ENCODE measurements around the gene ZFR. TPM values are rescaled to one million over a fixed set of nuclear protein-coding genes. Genes with fewer than 3 reads are reported as not detected.

Gene ZFR
- total RNA-seq, 1 donor = 86.1 TPM

DNA sequence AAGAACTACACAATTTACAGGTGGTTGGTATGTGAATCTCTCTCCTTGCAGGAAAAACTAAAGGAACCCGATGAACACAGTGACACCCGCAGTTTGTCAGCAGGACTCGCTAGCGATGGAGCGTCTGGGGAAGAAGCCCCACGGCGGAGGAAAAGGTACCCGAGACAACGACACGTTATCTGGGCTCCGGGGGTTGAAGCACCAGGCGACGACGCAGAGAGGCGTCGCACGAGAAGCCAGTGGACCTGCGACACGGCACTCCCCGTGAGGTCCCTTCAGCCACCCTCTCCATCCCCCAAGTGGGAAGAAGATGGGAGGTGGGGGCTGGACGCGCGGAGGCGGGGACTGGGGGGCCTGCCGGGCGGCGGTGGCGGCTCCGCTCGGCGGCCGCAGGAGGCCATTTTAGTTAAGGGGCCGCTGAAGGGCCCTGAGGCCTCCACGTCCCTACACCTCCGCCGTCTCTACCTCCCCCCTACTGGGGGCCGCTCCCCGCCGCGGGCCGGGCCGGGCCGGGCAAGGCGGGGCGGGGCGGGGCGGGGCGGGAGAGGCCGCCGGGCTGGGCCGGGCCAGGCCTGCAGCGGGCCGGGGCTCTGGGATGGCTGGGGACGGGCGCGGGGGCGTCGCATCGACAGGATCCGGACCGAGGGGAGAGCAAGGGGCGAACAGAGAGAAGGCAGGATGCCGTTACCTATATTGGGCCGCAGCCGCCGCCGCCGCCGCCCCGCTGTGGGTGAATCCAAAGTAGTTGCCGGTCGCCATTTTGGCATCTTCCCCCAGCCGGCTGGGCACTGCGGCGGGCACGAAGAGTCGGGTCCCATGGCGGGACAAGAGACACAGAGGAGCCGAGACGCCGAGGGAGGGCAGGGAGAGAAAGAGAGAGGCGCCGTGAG, 754 bp downstream of the ZFR start:
- peak; percentile 89 for DNase-seq (ENCODE audit: insufficient read length, low spot score, missing footprints)
- Histone ChIP-seq H3K4me2 (ENCODE audit: insufficient read depth, low read length) (peak overlapping the region; percentile 95), H3K27me3 (ENCODE audit: insufficient read depth, low read length) (no peaks in the 10 kb centered on the region), H4K20me1 (ENCODE audit: insufficient read depth, low read length) (peaks cover 27% of the 10 kb centered on the region), H3K27ac (ENCODE audit: low read depth, low read length) (peak overlapping the region; percentile 84), H3K79me2 (ENCODE audit: insufficient read depth, low read length) (peaks cover 56% of the 10 kb centered on the region), H3K9me3 (ENCODE audit: low read depth, low read length) (no peaks in the 10 kb centered on the region), H3K4me3 (ENCODE audit: insufficient read depth, low read length) (peak overlapping the region; percentile 90), H2AFZ (ENCODE audit: low read length) (peak overlapping the region; percentile 83), H3K36me3 (ENCODE audit: insufficient read depth, low read length) (peaks cover 4% of the 10 kb centered on the region), H3K4me1 (ENCODE audit: insufficient read depth, low read length) (peaks cover 20% of the 10 kb centered on the region)
- TF ChIP-seq, protein P1, sequence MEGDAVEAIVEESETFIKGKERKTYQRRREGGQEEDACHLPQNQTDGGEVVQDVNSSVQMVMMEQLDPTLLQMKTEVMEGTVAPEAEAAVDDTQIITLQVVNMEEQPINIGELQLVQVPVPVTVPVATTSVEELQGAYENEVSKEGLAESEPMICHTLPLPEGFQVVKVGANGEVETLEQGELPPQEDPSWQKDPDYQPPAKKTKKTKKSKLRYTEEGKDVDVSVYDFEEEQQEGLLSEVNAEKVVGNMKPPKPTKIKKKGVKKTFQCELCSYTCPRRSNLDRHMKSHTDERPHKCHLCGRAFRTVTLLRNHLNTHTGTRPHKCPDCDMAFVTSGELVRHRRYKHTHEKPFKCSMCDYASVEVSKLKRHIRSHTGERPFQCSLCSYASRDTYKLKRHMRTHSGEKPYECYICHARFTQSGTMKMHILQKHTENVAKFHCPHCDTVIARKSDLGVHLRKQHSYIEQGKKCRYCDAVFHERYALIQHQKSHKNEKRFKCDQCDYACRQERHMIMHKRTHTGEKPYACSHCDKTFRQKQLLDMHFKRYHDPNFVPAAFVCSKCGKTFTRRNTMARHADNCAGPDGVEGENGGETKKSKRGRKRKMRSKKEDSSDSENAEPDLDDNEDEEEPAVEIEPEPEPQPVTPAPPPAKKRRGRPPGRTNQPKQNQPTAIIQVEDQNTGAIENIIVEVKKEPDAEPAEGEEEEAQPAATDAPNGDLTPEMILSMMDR (IDR thresholded peaks at IDR 0.05; ENCODE audit: extremely low read depth, low read depth, low read length) = no peak

DNA sequence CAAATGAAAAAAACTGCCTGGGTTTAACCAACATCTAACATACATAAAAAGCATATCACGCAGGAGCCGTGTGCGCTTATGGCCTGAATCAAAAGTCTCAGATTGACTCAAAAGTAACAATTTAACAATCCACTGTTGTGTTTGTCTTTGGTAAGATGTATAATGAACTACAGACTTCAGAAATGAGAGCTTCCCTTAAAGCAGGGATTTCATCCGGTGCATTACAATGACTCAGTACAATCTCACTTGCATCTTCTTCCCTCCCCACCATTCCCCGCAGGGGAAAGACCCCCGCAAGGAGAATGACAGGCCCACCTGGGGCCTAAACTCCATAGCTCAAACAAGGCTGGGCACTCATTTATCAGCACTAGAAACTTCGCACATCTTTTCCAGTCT, 1.4 kb downstream of the ZFR start:
- no peaks in the 10 kb centered on the region for H3K27me3 ChIP-seq (ENCODE audit: insufficient read depth, low read length)

DNA sequence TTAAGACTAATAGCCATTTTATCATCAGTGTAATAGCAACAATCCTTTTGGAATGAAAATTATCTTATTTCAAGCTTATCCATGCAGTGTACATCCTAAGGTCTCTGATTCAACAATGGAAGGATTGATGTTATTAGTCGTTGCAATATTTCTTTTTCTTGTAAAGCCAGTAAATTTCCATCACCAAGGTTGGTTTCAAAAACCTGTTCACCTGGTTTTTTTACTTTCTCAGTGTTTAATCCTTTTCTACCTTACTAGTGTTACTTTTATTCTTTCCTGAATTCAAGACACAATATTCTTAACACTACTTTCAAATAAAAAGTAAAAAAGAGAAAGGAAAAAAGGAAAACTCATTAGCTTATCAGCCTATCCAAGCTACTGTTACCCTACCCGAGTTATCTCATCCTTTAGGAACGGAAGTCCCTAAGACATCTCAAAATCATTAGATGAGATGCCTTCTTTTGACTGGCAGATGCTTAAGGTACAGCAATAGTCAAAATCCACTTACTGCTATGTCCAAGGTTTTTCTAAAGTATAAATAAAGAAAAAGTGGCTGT, 5.4 kb downstream of the ZFR start:
- Histone ChIP-seq H3K4me1 (ENCODE audit: insufficient read depth, low read length) (peaks cover 16% of the 10 kb centered on the region), H3K4me2 (ENCODE audit: insufficient read depth, low read length) (no peak overlapping the region), H3K4me3 (ENCODE audit: insufficient read depth, low read length) (no peak overlapping the region), H3K79me2 (ENCODE audit: insufficient read depth, low read length) (peaks cover 96% of the 10 kb centered on the region), H3K27me3 (ENCODE audit: insufficient read depth, low read length) (no peaks in the 10 kb centered on the region), H3K27ac (ENCODE audit: low read depth, low read length) (no peak overlapping the region), H2AFZ (ENCODE audit: low read length) (no peak overlapping the region), H3K36me3 (ENCODE audit: insufficient read depth, low read length) (peaks cover 4% of the 10 kb centered on the region), H4K20me1 (ENCODE audit: insufficient read depth, low read length) (peaks cover 54% of the 10 kb centered on the region), H3K9me3 (ENCODE audit: low read depth, low read length) (no peaks in the 10 kb centered on the region)
- TF ChIP-seq, protein P1 (IDR thresholded peaks at IDR 0.05; ENCODE audit: extremely low read depth, low read depth, low read length) = no peak
- no peak for DNase-seq (ENCODE audit: insufficient read length, low spot score, missing footprints)

More for the DNA sequence above, 1.4 kb downstream of the ZFR start:
- peaks cover 4% of the 10 kb centered on the region for H3K36me3 ChIP-seq (ENCODE audit: insufficient read depth, low read length)
- H3K4me3 ChIP-seq (ENCODE audit: insufficient read depth, low read length) = peak overlapping the region; percentile 90
- DNase-seq (ENCODE audit: insufficient read length, low spot score, missing footprints) = peak; percentile 87
- H3K27ac ChIP-seq (ENCODE audit: low read depth, low read length) = peak overlapping the region; percentile 84
- peak overlapping the region; percentile 83 for H2AFZ ChIP-seq (ENCODE audit: low read length)
- peaks cover 20% of the 10 kb centered on the region for H3K4me1 ChIP-seq (ENCODE audit: insufficient read depth, low read length)
- H3K79me2 ChIP-seq (ENCODE audit: insufficient read depth, low read length) = peaks cover 62% of the 10 kb centered on the region
- no peaks in the 10 kb centered on the region for H3K9me3 ChIP-seq (ENCODE audit: low read depth, low read length)
- peaks cover 32% of the 10 kb centered on the region for H4K20me1 ChIP-seq (ENCODE audit: insufficient read depth, low read length)
- peak overlapping the region; percentile 95 for H3K4me2 ChIP-seq (ENCODE audit: insufficient read depth, low read length)
- TF ChIP-seq, protein P1 (IDR thresholded peaks at IDR 0.05; ENCODE audit: extremely low read depth, low read depth, low read length) = no peak
